ENCODE data around the gene BOD1L1. TPM values are rescaled to one million over a fixed set of nuclear protein-coding genes. Genes with fewer than 3 reads are reported as not detected.

BOD1L1 gene
- total RNA-seq, 1 experiment from 2014 or later, result 40.6 TPM

DNA sequence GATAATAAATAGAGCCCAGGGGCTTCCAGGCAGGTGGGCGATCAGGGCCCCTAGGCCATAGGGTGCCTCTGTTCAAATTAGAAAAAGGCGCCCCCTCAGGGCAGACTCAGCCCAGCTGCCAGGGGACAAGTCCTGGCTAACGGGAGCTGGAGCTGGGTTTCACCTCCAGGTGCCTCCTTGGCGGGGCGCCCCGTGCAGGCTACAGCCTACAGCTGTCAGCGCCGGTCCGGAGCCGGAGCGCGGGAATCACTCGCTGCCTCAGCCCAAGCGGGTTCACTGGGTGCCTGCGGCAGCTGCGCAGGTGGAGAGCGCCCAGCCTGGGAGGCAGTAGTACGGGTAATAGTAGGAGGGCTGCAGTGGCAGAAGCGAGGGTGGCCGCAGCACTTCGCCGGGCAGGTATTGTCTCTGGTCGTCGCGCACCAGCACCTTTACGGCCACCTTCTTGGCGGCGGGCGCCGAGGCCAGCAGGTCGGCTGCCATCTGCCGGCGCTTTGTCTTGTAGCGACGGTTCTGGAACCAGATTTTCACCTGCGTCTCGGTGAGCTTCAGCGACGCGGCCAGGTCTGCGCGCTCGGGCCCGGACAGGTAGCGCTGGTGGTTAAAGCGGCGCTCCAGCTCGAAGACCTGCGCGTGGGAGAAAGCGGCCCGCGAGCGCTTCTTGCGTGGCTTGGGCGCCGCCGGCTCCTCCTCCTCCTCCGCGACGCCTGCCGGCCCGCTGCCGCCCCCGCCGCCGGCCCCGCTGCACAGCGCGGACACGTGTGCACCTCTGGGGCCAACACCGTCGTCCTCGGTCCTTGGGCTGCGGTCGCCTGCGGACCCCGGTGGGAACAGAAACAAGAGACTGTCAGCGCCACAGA lies 85.6 kb downstream of the BOD1L1 start:
- H3K4me1 ChIP-seq (ENCODE audit: low read length), result peaks cover 3% of the 10 kb centered on the region
- peak; percentile 52 for DNase-seq
- no peak overlapping the region for H3K4me3 ChIP-seq (ENCODE audit: low read length)
- H4K20me1 ChIP-seq (ENCODE audit: insufficient read depth, low read depth, low read length), result no peaks in the 10 kb centered on the region
- no peak overlapping the region for H3K9ac ChIP-seq (ENCODE audit: low read length)
- no peaks in the 10 kb centered on the region for H3K36me3 ChIP-seq (ENCODE audit: insufficient read depth, low read length)
- H3K79me2 ChIP-seq (ENCODE audit: low read length), result no peaks in the 10 kb centered on the region
- H3K9me2 ChIP-seq (replicated peaks; ENCODE audit: insufficient read depth, low read length), result no peaks in the 10 kb centered on the region
- no peak overlapping the region for H2AFZ ChIP-seq (ENCODE audit: low read length)
- H3K4me2 ChIP-seq (ENCODE audit: low read depth, low read length, poor library complexity, severe bottlenecking), result no peak overlapping the region
- H3K27ac ChIP-seq (ENCODE audit: low read length), result no peak overlapping the region
- H3K27me3 ChIP-seq (ENCODE audit: low read length), result no peaks in the 10 kb centered on the region; the same call in 1 of the 2 replicates
- H3K9me3 ChIP-seq (ENCODE audit: low read length), result no peaks in the 10 kb centered on the region

DNA sequence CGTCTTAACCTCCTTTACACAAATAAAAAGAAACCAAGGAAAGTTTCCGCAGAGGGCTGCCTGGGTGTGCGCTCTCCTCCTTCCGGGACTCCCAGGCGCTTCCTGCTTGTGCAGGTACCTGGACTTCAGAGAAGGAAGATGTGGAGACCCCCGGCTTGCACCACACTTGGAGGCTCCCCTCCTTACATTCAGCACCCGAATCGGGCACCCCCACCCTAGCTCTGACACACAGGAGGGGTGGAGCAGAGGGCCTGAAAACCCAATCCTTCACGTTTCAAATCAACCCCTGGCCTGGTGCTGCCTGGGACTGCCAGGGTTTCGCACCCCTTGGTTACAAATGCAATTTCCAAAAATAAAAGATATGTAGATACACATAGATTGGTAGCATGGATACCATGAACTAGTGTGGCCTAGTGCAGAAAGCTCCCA lies 86.3 kb downstream of the BOD1L1 start:
- H3K4me3 ChIP-seq (ENCODE audit: low read length), result no peak overlapping the region

DNA sequence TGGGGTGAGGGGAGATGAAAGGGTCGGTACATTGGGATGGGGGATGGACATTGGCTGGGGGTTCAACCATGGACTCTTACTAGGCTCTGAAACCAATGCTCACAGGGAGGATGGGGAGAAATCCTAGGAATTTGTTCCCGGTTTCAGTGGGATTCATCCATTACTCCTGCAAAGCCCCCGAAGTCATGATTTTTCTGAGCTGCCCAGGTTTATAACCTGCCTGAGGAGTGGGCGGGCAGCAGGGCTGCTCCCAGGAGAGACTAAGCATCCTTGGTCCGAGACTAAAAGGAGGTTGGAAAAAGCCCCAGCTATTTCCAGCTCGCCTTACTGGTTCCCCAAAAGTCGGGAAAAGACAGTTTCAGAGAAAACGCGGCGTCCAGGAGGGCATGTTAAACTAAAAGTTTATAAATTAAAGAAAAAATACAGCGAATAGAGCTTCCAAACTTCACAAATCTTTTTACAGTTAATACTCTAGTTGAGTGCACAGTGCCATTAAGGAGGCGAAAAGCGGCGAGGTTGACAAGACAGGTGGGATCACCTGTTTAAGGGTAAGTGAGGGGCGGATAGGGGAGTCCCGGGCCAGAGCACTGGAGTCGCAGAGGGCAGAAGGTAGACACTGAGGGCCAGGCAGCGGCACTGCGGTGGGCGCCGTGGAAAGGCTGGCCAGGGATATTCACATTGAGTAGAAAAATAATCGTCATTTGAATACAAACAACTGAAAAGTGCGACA lies 86.9 kb downstream of the BOD1L1 start:
- H3K79me2 ChIP-seq (ENCODE audit: low read length), result no peaks in the 10 kb centered on the region
- no peak overlapping the region for H2AFZ ChIP-seq (ENCODE audit: low read length)
- H3K4me2 ChIP-seq (ENCODE audit: low read depth, low read length, poor library complexity, severe bottlenecking), result no peak overlapping the region
- no peaks in the 10 kb centered on the region for H3K9me2 ChIP-seq (replicated peaks; ENCODE audit: insufficient read depth, low read length)
- DNase-seq, result no peak
- H3K27ac ChIP-seq (ENCODE audit: low read length), result no peak overlapping the region
- no peak overlapping the region for H3K4me3 ChIP-seq (ENCODE audit: low read length)
- no peak overlapping the region for H3K9ac ChIP-seq (ENCODE audit: low read length)
- no peaks in the 10 kb centered on the region for H3K4me1 ChIP-seq (ENCODE audit: low read length)
- no peaks in the 10 kb centered on the region for H3K9me3 ChIP-seq (ENCODE audit: low read length)
- H3K27me3 ChIP-seq (ENCODE audit: low read length), result no peaks in the 10 kb centered on the region
- H4K20me1 ChIP-seq (ENCODE audit: insufficient read depth, low read depth, low read length), result no peaks in the 10 kb centered on the region
- H3K36me3 ChIP-seq (ENCODE audit: insufficient read depth, low read length), result no peaks in the 10 kb centered on the region

More for the DNA sequence above, 86.3 kb downstream of the BOD1L1 start:
- Histone ChIP-seq H3K36me3 (ENCODE audit: insufficient read depth, low read length) (no peaks in the 10 kb centered on the region), H2AFZ (ENCODE audit: low read length) (no peak overlapping the region), H3K27me3 (ENCODE audit: low read length) (no peaks in the 10 kb centered on the region), H4K20me1 (ENCODE audit: insufficient read depth, low read depth, low read length) (no peaks in the 10 kb centered on the region), H3K4me2 (ENCODE audit: low read depth, low read length, poor library complexity, severe bottlenecking) (no peak overlapping the region), H3K9me3 (ENCODE audit: low read length) (no peaks in the 10 kb centered on the region), H3K4me1 (ENCODE audit: low read length) (no peaks in the 10 kb centered on the region), H3K9me2 (replicated peaks; ENCODE audit: insufficient read depth, low read length) (no peaks in the 10 kb centered on the region), H3K79me2 (ENCODE audit: low read length) (no peaks in the 10 kb centered on the region), H3K27ac (ENCODE audit: low read length) (no peak overlapping the region), H3K9ac (ENCODE audit: low read length) (no peak overlapping the region)
- no peak for DNase-seq

DNA sequence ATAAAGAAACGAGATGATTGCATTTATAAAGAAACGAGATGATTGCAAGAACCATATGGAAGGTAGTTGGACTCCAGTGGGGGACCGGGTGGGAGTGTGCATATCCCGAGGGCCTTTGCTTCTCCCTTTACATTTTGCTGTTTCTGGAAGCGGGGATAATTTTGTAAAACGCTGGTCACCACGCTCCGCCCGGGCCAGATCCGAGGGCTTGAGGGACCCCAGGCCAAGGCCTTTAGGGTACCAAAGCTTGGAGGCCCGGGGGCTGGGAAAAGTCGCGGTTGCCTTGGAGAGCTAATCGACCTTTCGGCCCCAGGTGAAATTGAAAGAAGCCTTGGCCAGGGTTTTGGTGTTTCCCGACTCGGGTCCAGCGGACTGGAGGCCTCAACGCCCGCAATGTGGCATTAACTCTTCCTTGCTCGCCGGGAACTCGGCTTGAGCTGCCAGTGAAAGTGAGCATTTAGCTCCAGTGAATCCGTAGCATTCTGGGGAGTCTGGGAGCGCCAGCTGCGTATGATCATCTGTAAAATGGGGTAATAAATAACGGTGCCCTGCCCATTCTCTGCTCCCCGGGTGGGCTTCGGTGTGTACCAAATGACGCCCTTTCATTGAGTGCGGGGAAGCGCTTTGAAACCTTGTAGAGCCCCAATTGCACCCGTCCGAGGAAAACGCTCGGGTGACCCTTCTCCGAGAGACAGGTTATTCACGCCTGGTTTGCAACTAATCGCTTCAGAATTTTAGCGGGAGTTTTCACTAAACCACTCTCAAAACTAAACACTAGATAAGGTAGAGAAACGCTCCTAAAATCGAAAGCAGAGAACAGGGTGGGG lies 87.7 kb downstream of the BOD1L1 start:
- H3K27me3 ChIP-seq (ENCODE audit: low read length), result no peaks in the 10 kb centered on the region

DNA sequence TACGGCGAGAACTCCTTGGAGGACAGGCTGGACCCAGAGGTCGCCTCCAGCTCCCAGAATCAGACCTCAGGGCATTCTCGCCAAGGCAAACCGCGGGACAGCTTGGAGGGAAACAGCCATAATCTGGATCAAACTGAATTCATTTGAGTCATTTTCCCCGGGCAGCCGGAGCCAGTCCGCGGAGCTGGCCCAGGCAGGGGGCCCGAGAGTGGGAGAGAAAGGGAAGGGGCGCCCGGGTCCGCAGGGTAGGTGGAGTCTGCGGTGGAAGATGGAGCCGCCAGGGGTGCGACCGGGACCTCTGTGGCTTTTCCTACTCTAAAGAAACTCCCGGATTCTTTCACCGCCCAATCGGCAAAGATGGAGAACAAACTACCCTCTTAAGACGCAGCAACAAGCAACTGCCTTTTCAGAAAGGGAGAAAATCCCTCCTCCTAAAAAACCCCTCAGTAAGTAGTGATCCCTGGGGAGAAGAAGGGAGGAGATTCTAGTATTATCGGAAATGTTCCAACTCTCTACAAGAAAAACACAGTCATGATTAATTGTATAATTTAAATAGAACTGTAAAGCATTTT lies 88.4 kb downstream of the BOD1L1 start:
- Histone ChIP-seq H3K9me2 (replicated peaks; ENCODE audit: insufficient read depth, low read length) (no peaks in the 10 kb centered on the region), H3K4me1 (ENCODE audit: low read length) (no peaks in the 10 kb centered on the region), H3K9me3 (ENCODE audit: low read length) (no peaks in the 10 kb centered on the region), H3K79me2 (ENCODE audit: low read length) (no peaks in the 10 kb centered on the region), H3K4me2 (ENCODE audit: low read depth, low read length, poor library complexity, severe bottlenecking) (no peak overlapping the region), H4K20me1 (ENCODE audit: insufficient read depth, low read depth, low read length) (no peaks in the 10 kb centered on the region), H3K9ac (ENCODE audit: low read length) (no peak overlapping the region), H3K27me3 (ENCODE audit: low read length) (no peaks in the 10 kb centered on the region), H2AFZ (ENCODE audit: low read length) (no peak overlapping the region), H3K27ac (ENCODE audit: low read length) (no peak overlapping the region), H3K36me3 (ENCODE audit: insufficient read depth, low read length) (no peaks in the 10 kb centered on the region), H3K4me3 (ENCODE audit: low read length) (no peak overlapping the region)
- no peak for DNase-seq

More for the DNA sequence above, 87.7 kb downstream of the BOD1L1 start:
- H3K4me2 ChIP-seq (ENCODE audit: low read depth, low read length, poor library complexity, severe bottlenecking), result no peak overlapping the region
- no peaks in the 10 kb centered on the region for H3K79me2 ChIP-seq (ENCODE audit: low read length)
- no peaks in the 10 kb centered on the region for H4K20me1 ChIP-seq (ENCODE audit: insufficient read depth, low read depth, low read length)
- H2AFZ ChIP-seq (ENCODE audit: low read length), result no peak overlapping the region
- DNase-seq, result no peak
- no peaks in the 10 kb centered on the region for H3K9me3 ChIP-seq (ENCODE audit: low read length)
- H3K36me3 ChIP-seq (ENCODE audit: insufficient read depth, low read length), result no peaks in the 10 kb centered on the region
- H3K4me3 ChIP-seq (ENCODE audit: low read length), result no peak overlapping the region
- no peak overlapping the region for H3K27ac ChIP-seq (ENCODE audit: low read length)
- H3K9ac ChIP-seq (ENCODE audit: low read length), result no peak overlapping the region
- no peaks in the 10 kb centered on the region for H3K4me1 ChIP-seq (ENCODE audit: low read length)
- H3K9me2 ChIP-seq (replicated peaks; ENCODE audit: insufficient read depth, low read length), result no peaks in the 10 kb centered on the region

DNA sequence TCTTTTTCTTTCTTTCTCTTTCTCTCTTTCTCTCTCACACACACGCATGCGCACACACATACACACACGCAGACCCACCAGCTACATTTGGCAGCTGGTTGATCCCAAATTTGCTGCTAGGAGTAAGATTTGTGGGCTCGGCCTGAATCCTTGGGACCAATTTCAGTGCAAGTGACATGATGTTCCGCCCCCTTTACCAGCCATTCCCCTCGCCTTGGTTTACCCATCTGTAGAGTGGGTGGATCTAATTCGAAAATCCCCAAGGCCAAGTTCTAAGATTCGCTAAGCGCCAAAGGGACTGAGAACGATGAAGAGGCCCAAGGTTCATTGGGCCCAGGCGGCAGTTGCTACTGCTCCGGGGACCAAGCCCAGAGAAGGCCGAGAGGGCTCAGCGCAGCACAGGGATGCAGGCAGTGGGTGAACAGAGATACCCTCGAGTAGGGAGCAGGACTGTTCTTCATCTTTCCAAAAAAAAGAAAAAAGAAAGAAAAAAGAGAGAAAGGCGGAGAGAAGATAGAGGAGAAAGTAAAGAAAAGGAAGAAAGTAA lies 89.0 kb downstream of the BOD1L1 start:
- Histone ChIP-seq H3K36me3 (ENCODE audit: insufficient read depth, low read length) (no peaks in the 10 kb centered on the region), H3K27me3 (ENCODE audit: low read length) (no peaks in the 10 kb centered on the region), H3K4me3 (ENCODE audit: low read length) (no peak overlapping the region), H4K20me1 (ENCODE audit: insufficient read depth, low read depth, low read length) (no peaks in the 10 kb centered on the region), H3K9ac (ENCODE audit: low read length) (no peak overlapping the region), H3K4me1 (ENCODE audit: low read length) (no peaks in the 10 kb centered on the region), H3K4me2 (ENCODE audit: low read depth, low read length, poor library complexity, severe bottlenecking) (no peak overlapping the region), H3K9me2 (replicated peaks; ENCODE audit: insufficient read depth, low read length) (no peaks in the 10 kb centered on the region), H3K9me3 (ENCODE audit: low read length) (no peaks in the 10 kb centered on the region), H3K79me2 (ENCODE audit: low read length) (no peaks in the 10 kb centered on the region), H2AFZ (ENCODE audit: low read length) (no peak overlapping the region), H3K27ac (ENCODE audit: low read length) (no peak overlapping the region)
- no peak for DNase-seq

- Histone ChIP-seq H3K4me1 (ENCODE audit: low read length) (no peaks in the 10 kb centered on the region), H3K79me2 (ENCODE audit: low read length) (no peaks in the 10 kb centered on the region), H3K27me3 (ENCODE audit: low read length) (no peaks in the 10 kb centered on the region), H3K4me2 (ENCODE audit: low read depth, low read length, poor library complexity, severe bottlenecking) (no peak overlapping the region), H3K9me2 (replicated peaks; ENCODE audit: insufficient read depth, low read length) (no peaks in the 10 kb centered on the region), H4K20me1 (ENCODE audit: insufficient read depth, low read depth, low read length) (no peaks in the 10 kb centered on the region), H3K9me3 (ENCODE audit: low read length) (no peaks in the 10 kb centered on the region), H3K36me3 (ENCODE audit: insufficient read depth, low read length) (no peaks in the 10 kb centered on the region), H3K9ac (ENCODE audit: low read length) (no peak overlapping the region), H3K27ac (ENCODE audit: low read length) (no peak overlapping the region), H2AFZ (ENCODE audit: low read length) (no peak overlapping the region), H3K4me3 (ENCODE audit: low read length) (no peak overlapping the region)
- DNase-seq, result no peak
These were observed 89.7 kb downstream of the BOD1L1 start for GRCh38 chr4:13537832-13538177.

All from Karpas-422 (cell line).